Measurements from ENCODE around the gene VWA8. TPM values are rescaled to one million over a fixed set of nuclear protein-coding genes. Genes with fewer than 3 reads are reported as not detected.

VWA8 gene
- total RNA-seq, 1 donor from 2014 or later = 9.8 TPM

DNA sequence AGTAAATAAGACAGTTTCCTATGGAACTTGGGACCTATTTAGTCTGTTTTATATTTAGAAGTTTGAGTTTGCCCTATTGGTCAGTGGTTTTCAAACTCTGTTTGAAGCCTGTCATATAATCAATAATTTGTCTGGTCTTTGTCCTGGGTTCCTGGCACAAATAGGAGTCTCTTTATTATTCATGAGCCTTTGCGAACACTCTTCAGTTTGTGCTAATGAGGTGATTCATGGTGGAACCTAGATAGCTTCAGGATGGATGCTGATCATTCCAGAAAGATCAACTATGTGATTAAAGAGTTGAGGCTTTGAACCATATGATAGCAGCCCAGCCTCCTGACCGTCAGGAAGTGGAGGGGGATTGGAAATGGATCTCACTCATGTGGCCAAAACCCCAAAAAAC is 10.0 kb upstream of the VWA8 start:
- no peak overlapping the region for H3K4me3 ChIP-seq (ENCODE audit: low read depth, low read length)
- DNase-seq (ENCODE audit: low read depth) = no peak
- TF ChIP-seq, protein P1, sequence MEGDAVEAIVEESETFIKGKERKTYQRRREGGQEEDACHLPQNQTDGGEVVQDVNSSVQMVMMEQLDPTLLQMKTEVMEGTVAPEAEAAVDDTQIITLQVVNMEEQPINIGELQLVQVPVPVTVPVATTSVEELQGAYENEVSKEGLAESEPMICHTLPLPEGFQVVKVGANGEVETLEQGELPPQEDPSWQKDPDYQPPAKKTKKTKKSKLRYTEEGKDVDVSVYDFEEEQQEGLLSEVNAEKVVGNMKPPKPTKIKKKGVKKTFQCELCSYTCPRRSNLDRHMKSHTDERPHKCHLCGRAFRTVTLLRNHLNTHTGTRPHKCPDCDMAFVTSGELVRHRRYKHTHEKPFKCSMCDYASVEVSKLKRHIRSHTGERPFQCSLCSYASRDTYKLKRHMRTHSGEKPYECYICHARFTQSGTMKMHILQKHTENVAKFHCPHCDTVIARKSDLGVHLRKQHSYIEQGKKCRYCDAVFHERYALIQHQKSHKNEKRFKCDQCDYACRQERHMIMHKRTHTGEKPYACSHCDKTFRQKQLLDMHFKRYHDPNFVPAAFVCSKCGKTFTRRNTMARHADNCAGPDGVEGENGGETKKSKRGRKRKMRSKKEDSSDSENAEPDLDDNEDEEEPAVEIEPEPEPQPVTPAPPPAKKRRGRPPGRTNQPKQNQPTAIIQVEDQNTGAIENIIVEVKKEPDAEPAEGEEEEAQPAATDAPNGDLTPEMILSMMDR (conservative IDR thresholded peaks at IDR 0.05; ENCODE audit: low read depth, low read length) = no peak

DNA sequence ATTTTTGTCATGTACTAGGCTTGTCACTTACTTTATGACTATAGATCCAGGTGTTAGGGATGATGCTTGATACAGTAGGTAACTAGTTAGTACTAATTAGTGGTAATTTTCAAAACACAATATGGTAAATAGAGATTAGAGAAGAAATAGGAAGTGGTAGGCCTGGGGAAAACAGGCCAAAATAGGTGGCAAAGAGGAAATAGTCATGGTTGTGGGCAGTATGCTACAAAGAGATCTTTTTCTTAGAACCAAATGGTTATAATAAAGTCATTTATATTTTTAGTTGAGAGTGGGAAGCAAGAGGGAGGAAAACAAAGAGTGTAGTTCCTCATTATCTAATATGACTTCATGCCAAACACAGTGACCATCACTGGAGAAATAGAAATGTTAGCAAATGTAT is 9.1 kb upstream of the VWA8 start:
- H3K4me3 ChIP-seq (ENCODE audit: low read depth, low read length) = no peak overlapping the region
- DNase-seq (ENCODE audit: low read depth) = no peak
- TF ChIP-seq, protein P1 (conservative IDR thresholded peaks at IDR 0.05; ENCODE audit: low read depth, low read length) = no peak

DNA sequence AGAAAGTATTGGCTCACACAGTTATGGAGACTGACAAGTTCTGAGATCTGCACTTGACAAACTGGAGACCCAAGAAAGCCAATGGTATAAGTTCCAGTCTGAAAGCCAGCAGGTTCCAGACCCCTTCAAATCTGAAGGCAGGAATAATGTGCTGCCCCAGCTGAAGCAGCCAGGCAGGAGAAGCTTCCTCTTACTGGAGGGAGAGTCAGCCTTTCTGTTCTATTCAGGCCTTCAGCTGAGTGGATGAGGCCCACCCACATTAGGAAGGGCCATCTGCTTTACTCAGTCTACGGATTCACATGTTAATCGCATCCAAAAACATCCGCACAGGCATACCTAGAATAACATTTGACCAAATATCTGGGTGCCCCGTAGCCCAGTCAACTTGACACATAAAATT is 8.2 kb upstream of the VWA8 start:
- no peak overlapping the region for H3K4me3 ChIP-seq (ENCODE audit: low read depth, low read length)
- TF ChIP-seq, protein P1 (conservative IDR thresholded peaks at IDR 0.05; ENCODE audit: low read depth, low read length) = no peak
- DNase-seq (ENCODE audit: low read depth) = no peak

DNA sequence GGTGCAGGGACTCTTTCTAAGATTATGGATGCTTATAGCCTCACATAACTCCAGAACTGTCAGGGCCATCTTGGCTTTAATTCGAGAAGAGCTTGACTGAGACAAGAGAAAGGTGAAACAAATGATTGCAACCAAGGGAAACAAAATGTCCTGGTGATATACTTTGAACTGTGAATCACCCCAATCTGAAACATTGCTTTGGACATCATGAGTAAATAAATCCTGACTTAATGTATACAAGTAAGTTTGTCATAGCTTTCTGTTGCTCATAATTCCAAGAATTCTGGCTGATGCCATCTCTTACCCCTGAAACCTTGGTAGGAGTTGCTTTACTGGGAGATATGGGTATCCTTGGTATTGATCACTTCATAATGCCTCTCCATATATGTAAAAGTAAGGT is 5.8 kb upstream of the VWA8 start:
- H3K4me3 ChIP-seq (ENCODE audit: low read depth, low read length) = no peak overlapping the region
- DNase-seq (ENCODE audit: low read depth) = no peak
- TF ChIP-seq, protein P1 (conservative IDR thresholded peaks at IDR 0.05; ENCODE audit: low read depth, low read length) = no peak

DNA sequence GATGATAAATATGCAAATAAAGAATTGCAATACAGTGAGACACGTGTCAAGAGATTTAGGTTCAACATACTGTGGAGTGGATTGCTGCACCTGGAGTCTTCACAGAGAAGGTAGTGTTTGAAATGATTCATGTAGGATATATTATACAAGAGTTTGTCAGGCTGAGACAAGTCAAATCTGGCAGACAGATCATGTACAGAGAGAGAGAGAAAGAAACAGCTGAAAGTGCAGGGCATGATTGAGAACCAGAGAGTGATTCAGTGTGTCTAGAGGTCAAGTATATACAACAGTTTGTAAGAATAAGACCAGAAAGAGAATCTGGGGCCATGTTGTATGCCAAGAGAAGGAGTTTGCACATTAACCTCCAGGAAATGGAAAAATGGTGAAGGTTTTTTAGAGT is 2.1 kb upstream of the VWA8 start:
- TF ChIP-seq, protein P1 (conservative IDR thresholded peaks at IDR 0.05; ENCODE audit: low read depth, low read length) = no peak
- no peak for DNase-seq (ENCODE audit: low read depth)
- no peak overlapping the region for H3K4me3 ChIP-seq (ENCODE audit: low read depth, low read length)

DNA sequence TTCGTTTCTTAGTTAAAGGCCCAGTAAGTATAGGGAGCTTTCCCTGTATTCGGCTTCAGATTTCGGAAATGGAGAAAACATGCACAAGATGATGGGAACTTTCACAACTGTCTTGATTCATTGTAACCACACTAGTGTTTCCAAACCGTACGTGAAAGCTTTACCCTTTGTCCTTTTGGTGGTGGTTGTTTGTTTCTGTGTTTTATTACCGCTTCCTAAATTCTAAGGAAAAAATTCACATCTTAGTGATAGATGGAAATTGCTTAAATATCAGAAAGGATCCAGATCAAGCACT is 504 bp upstream of the VWA8 start:
- no peak for DNase-seq (ENCODE audit: low read depth)
- H3K4me3 ChIP-seq (ENCODE audit: low read depth, low read length) = peak overlapping the region; percentile 75
- TF ChIP-seq, protein P1 (conservative IDR thresholded peaks at IDR 0.05; ENCODE audit: low read depth, low read length) = no peak

DNA sequence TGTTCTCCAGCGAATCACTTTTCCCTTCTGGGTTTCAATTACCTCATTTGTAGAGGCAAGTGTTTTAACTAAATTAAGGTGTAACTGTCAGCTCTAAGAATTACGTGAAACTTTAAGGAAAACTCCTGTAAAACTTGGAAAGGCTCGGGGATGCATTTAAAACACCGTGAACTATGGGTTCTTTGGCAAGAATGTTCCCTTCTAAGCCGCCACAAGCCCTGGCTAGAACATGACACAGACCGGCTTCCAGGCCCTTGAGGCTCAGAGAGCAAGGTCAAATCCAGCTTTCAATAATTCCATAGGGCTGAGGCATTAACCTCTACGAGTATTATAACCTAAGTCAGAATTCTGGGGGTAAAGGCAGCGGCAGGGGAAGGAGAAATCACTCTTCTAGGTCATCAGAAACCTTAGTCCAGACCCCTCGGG is 685 bp downstream of the VWA8 start:
- peak overlapping the region; percentile 75 for H3K4me3 ChIP-seq (ENCODE audit: low read depth, low read length)
- DNase-seq (ENCODE audit: low read depth) = peak; percentile 40
- TF ChIP-seq, protein P1 (conservative IDR thresholded peaks at IDR 0.05; ENCODE audit: low read depth, low read length) = no peak
